ENCODE results near the gene PRKAR1A.
A peak's percentile ranks its signal among the peaks of the same experiment; 100 is the strongest.

Gene PRKAR1A

DNA sequence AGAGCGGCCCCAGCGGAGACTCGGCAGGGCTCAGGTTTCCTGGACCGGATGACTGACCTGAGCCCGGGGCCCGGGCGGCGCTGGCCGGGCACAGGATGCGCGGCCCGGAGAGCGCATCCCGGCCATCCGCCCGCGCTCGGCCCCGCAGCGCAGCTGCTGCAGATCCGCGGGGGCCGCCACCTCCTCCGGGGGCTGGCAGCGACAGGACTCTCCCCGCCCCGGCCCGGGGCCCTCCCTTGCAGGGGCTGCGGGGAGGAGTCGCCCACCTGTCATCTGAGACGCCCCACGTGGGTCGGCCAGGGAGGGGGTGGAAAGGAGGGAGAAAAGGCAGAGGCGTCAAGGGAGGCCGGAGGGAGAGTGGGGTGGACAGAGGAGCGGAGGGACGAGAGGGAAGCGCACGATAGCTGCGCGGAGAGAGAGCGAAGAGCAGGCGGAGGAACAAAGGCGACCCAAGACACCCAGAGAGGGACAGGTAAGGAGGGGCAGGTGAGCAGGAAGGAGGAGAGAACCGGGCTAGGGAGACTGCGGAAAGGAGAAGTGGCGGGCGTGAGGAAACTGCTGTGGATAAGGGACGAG, 471 bp upstream of the PRKAR1A start (continued):
- TF ChIP-seq GFI1B (tag by site-specific recombination; IDR thresholded peaks at IDR 0.05): peak; percentile 73; the same call in 1 of the 2 replicates
- peak; percentile 100 for TF ChIP-seq ZFHX2 (tag by site-specific recombination; conservative IDR thresholded peaks at IDR 0.05)
- no peak for TF ChIP-seq SALL2 (tag by site-specific recombination; IDR thresholded peaks at IDR 0.05; ENCODE audit: borderline replicate concordance)
- peak; percentile 81 for TF ChIP-seq ZNF701 (tag by site-specific recombination; IDR thresholded peaks at IDR 0.05)
- TF ChIP-seq ZFP37 (tag by site-specific recombination; IDR thresholded peaks at IDR 0.05): peak; percentile 85
- TF ChIP-seq, protein P1, sequence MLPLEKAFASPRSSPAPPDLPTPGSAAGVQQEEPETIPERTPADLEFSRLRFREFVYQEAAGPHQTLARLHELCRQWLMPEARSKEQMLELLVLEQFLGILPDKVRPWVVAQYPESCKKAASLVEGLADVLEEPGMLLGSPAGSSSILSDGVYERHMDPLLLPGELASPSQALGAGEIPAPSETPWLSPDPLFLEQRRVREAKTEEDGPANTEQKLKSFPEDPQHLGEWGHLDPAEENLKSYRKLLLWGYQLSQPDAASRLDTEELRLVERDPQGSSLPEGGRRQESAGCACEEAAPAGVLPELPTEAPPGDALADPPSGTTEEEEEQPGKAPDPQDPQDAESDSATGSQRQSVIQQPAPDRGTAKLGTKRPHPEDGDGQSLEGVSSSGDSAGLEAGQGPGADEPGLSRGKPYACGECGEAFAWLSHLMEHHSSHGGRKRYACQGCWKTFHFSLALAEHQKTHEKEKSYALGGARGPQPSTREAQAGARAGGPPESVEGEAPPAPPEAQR (tag by site-specific recombination; IDR thresholded peaks at IDR 0.05): peak; percentile 95
- TF ChIP-seq KLF1 (tag by site-specific recombination; IDR thresholded peaks at IDR 0.05): peak; percentile 88
- TF ChIP-seq ZNF175 (tag by site-specific recombination; IDR thresholded peaks at IDR 0.05): no peak
- no peak for TF ChIP-seq ZNF677 (tag by site-specific recombination; IDR thresholded peaks at IDR 0.05)
- no peak; the same call in 1 of the 2 replicates for TF ChIP-seq ZNF121 (tag by site-specific recombination; IDR thresholded peaks at IDR 0.05)
- TF ChIP-seq ZSCAN30 (tag by site-specific recombination; IDR thresholded peaks at IDR 0.05): peak; percentile 92
- no peak for TF ChIP-seq ZNF585B (tag by site-specific recombination; IDR thresholded peaks at IDR 0.05)
- no peak for TF ChIP-seq ZNF747 (tag by site-specific recombination; IDR thresholded peaks at IDR 0.05)
- peak; percentile 88 for TF ChIP-seq ZNF843 (tag by site-specific recombination; IDR thresholded peaks at IDR 0.05)
- TF ChIP-seq ZNF624 (tag by site-specific recombination; IDR thresholded peaks at IDR 0.05): no peak
- TF ChIP-seq ZFP69B (tag by site-specific recombination; IDR thresholded peaks at IDR 0.05): peak; percentile 100
- TF ChIP-seq, protein P2, sequence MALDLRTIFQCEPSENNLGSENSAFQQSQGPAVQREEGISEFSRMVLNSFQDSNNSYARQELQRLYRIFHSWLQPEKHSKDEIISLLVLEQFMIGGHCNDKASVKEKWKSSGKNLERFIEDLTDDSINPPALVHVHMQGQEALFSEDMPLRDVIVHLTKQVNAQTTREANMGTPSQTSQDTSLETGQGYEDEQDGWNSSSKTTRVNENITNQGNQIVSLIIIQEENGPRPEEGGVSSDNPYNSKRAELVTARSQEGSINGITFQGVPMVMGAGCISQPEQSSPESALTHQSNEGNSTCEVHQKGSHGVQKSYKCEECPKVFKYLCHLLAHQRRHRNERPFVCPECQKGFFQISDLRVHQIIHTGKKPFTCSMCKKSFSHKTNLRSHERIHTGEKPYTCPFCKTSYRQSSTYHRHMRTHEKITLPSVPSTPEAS (tag by site-specific recombination; IDR thresholded peaks at IDR 0.05): peak; percentile 48
- TF ChIP-seq, protein P3, sequence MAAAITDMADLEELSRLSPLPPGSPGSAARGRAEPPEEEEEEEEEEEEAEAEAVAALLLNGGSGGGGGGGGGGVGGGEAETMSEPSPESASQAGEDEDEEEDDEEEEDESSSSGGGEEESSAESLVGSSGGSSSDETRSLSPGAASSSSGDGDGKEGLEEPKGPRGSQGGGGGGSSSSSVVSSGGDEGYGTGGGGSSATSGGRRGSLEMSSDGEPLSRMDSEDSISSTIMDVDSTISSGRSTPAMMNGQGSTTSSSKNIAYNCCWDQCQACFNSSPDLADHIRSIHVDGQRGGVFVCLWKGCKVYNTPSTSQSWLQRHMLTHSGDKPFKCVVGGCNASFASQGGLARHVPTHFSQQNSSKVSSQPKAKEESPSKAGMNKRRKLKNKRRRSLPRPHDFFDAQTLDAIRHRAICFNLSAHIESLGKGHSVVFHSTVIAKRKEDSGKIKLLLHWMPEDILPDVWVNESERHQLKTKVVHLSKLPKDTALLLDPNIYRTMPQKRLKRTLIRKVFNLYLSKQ (tag by site-specific recombination; IDR thresholded peaks at IDR 0.05; ENCODE audit: borderline replicate concordance): peak; percentile 72; the same call in 1 of the 2 replicates
- TF ChIP-seq, protein P4, sequence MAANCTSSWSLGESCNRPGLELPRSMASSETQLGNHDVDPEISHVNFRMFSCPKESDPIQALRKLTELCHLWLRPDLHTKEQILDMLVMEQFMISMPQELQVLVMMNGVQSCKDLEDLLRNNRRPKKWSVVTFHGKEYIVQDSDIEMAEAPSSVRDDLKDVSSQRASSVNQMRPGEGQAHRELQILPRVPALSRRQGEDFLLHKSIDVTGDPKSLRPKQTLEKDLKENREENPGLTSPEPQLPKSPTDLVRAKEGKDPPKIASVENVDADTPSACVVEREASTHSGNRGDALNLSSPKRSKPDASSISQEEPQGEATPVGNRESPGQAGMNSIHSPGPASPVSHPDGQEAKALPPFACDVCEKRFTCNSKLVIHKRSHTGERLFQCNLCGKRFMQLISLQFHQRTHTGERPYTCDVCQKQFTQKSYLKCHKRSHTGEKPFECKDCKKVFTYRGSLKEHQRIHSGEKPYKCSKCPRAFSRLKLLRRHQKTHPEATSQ (tag by site-specific recombination; IDR thresholded peaks at IDR 0.05): peak; percentile 94
- peak; percentile 87 for TF ChIP-seq ZBTB8A (tag by site-specific recombination; IDR thresholded peaks at IDR 0.05)
- TF ChIP-seq ZNF560 (tag by site-specific recombination; IDR thresholded peaks at IDR 0.05; ENCODE audit: borderline replicate concordance): no peak
- peak; percentile 94; the same call in 1 of the 2 replicates for TF ChIP-seq ZNF140 (tag by site-specific recombination; IDR thresholded peaks at IDR 0.05)
- TF ChIP-seq SCRT1 (tag by site-specific recombination; IDR thresholded peaks at IDR 0.05; ENCODE audit: borderline replicate concordance): peak; percentile 97
- TF ChIP-seq, protein P5, sequence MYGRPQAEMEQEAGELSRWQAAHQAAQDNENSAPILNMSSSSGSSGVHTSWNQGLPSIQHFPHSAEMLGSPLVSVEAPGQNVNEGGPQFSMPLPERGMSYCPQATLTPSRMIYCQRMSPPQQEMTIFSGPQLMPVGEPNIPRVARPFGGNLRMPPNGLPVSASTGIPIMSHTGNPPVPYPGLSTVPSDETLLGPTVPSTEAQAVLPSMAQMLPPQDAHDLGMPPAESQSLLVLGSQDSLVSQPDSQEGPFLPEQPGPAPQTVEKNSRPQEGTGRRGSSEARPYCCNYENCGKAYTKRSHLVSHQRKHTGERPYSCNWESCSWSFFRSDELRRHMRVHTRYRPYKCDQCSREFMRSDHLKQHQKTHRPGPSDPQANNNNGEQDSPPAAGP (tag by site-specific recombination; IDR thresholded peaks at IDR 0.05): peak; percentile 94
- TF ChIP-seq, protein P6, sequence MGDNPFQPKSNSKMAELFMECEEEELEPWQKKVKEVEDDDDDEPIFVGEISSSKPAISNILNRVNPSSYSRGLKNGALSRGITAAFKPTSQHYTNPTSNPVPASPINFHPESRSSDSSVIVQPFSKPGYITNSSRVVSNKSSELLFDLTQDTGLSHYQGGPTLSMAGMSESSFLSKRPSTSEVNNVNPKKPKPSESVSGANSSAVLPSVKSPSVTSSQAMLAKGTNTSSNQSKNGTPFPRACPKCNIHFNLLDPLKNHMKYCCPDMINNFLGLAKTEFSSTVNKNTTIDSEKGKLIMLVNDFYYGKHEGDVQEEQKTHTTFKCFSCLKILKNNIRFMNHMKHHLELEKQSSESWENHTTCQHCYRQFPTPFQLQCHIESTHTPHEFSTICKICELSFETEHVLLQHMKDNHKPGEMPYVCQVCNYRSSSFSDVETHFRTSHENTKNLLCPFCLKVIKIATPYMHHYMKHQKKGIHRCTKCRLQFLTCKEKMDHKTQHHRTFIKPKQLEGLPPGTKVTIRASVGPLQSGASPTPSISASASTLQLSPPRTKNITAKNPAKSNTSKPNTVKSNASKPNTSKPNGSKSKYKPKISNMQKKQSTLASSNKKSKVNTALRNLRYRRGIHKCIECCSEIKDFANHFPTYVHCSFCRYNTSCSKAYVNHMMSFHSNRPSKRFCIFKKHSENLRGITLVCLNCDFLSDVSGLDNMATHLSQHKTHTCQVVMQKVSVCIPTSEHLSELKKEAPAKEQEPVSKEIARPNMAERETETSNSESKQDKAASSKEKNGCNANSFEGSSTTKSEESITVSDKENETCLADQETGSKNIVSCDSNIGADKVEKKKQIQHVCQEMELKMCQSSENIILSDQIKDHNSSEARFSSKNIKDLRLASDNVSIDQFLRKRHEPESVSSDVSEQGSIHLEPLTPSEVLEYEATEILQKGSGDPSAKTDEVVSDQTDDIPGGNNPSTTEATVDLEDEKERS (tag by site-specific recombination; IDR thresholded peaks at IDR 0.05): peak; percentile 92; the same call in 1 of the 2 replicates
- TF ChIP-seq ZNF596 (tag by site-specific recombination; IDR thresholded peaks at IDR 0.05): peak; percentile 27; the same call in 1 of the 2 replicates
- no peak for TF ChIP-seq ZNF544 (tag by site-specific recombination; IDR thresholded peaks at IDR 0.05)
- TF ChIP-seq ZNF530 (tag by site-specific recombination; IDR thresholded peaks at IDR 0.05; ENCODE audit: low read depth): no peak
- TF ChIP-seq KLF16 (tag by site-specific recombination; IDR thresholded peaks at IDR 0.05): peak; percentile 98

All from HEK293 (cell line).